ENCODE results near the gene CRY2.
A peak's percentile ranks its signal among the peaks of the same experiment; 100 is the strongest.
"Not testable (repeated sequence)": the region's sequence is repeated elsewhere in the genome, so short reads cannot be mapped to it uniquely, and the experiment has no call there.

Gene CRY2

GRCh38 chr11:45880772-45881570 lies 33.7 kb downstream of the CRY2 start:
- no peak for DNase-seq

GRCh38 chr11:45881708-45882368 lies 34.6 kb downstream of the CRY2 start:
- no peak for DNase-seq

GRCh38 chr11:45884596-45885185 lies 37.4 kb downstream of the CRY2 start:
- DNase-seq, result no peak

- no peak for DNase-seq
These were observed 38.1 kb downstream of the CRY2 start, which contains the start of gene MAPK8IP1 for GRCh38 chr11:45885274-45885920. TSS of gene MAPK8IP1 (plus strand) at chr11:45885651. CDS start at chr11:45885821, 170 bp downstream.

GRCh38 chr11:45885921-45886721 lies 38.8 kb downstream of the CRY2 start:
- DNase-seq, result no peak

- DNase-seq, result no peak
These were observed 39.7 kb downstream of the CRY2 start for GRCh38 chr11:45886816-45887520.

GRCh38 chr11:45887587-45887986 lies 40.3 kb downstream of the CRY2 start:
- no peak for DNase-seq

- DNase-seq, result no peak
These were observed 42.3 kb downstream of the CRY2 start for GRCh38 chr11:45889555-45889954.

GRCh38 chr11:45889966-45890365 lies 42.7 kb downstream of the CRY2 start:
- DNase-seq, result no peak

- no peak for DNase-seq
These were observed 43.7 kb downstream of the CRY2 start for GRCh38 chr11:45890886-45891550.

GRCh38 chr11:45892856-45893255 lies 45.6 kb downstream of the CRY2 start:
- DNase-seq, result no peak

GRCh38 chr11:45894555-45895247 lies 47.4 kb downstream of the CRY2 start:
- DNase-seq, result no peak

GRCh38 chr11:45895553-45896259 lies 48.4 kb downstream of the CRY2 start:
- no peak for DNase-seq

GRCh38 chr11:45896422-45896984 lies 49.2 kb downstream of the CRY2 start:
- DNase-seq, result no peak

- DNase-seq, result no peak
These were observed 50.3 kb downstream of the CRY2 start for GRCh38 chr11:45897556-45897955.

- DNase-seq, result no peak
These were observed 51.8 kb downstream of the CRY2 start for GRCh38 chr11:45899086-45899447.

GRCh38 chr11:45899448-45900174 lies 52.3 kb downstream of the CRY2 start:
- peak; percentile 28 for DNase-seq

- not testable (repeated sequence) for DNase-seq
These were observed 53.0 kb downstream of the CRY2 start for GRCh38 chr11:45900175-45900800.
